HEK293T (cell line): Measurements from ENCODE around the gene RBM42.

Source experiments
- BHLHE40 ChIP-seq: fragments of 450-650 bp; IDR thresholded peaks from 2 replicates; pipeline ENCODE4 v1.6.1; 2016; ENCODE audit warnings: mild to moderate bottlenecking, moderate library complexity, borderline replicate concordance
- FOXA1 ChIP-seq: fragments of 450-650 bp; IDR thresholded peaks from 2 replicates; pipeline ENCODE4 v1.6.1; 2016; ENCODE audit warnings: mild to moderate bottlenecking
- FOXK2 ChIP-seq: fragments of 450-650 bp; IDR thresholded peaks from 2 replicates; pipeline ENCODE4 v1.6.1; 2016; ENCODE audit warnings: mild to moderate bottlenecking
- FOXM1 ChIP-seq: fragments of 450-650 bp; IDR thresholded peaks from 2 replicates; pipeline ENCODE4 v1.6.1; 2017; ENCODE audit warnings: mild to moderate bottlenecking, borderline replicate concordance
- LEF1 ChIP-seq: fragments of 450-650 bp; IDR thresholded peaks from 2 replicates; pipeline ENCODE4 v1.6.1; 2017; ENCODE audit warnings: mild to moderate bottlenecking, borderline replicate concordance

GRCh38 chr19:35596366-35596999, 32.4 kb upstream of the RBM42 start:
- no peak for TF ChIP-seq BHLHE40
- TF ChIP-seq FOXK2: no peak
- no peak for TF ChIP-seq FOXA1
- TF ChIP-seq LEF1: no peak
- TF ChIP-seq FOXM1: no peak
